Stimulated activated CD8-positive, alpha-beta memory T cell treated with anti-CD3 and anti-CD28 coated beads, Interleukin-12 subunit alpha, Interleukin-12 subunit beta, amount 100 ng/mL, for 24 hours (primary cell): ENCODE measurements around the gene TTLL1.

Experiments used
- DNase-seq: peaks from one replicate; pipeline ENCODE4 v3.0.0-alpha.2; 2020; ENCODE audit errors: extremely low read depth

Gene TTLL1

GRCh38 chr22:42993651-42994275 lies 95.4 kb downstream of the TTLL1 start:
- DNase-seq = no peak

DNA sequence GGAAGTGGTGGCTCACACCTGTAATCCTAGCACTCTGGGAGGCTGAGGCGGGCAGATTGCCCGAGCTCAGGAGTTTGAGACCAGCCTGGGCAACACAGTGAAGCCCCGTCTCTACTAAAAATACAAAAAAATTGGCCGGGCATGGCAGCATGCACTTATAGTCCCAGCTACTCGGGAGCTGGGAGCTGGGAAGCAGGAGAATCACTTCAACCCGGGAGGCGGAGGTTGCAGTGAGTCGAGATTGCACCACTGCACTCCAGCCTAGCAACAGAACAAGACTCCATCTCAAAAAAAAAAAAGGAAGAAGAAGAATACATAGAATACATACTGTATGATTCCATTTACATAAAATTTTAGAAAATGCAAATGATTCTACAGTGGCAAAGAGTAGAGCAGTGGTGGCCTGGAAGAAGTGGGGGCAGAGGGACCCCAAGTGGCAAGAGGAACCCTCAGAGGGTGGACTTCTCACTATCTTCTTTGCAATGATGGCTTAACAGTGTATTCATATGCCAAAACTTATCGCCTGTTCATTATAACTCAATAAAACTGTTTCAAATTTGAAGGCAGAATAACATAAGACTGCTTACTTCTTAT lies 96.2 kb downstream of the TTLL1 start:
- no peak for DNase-seq

GRCh38 chr22:42992092-42992491 lies 97.1 kb downstream of the TTLL1 start:
- DNase-seq = no peak

- DNase-seq = no peak
Observed at GRCh38 chr22:42991010-42991651, 98.1 kb downstream of the TTLL1 start.

DNA sequence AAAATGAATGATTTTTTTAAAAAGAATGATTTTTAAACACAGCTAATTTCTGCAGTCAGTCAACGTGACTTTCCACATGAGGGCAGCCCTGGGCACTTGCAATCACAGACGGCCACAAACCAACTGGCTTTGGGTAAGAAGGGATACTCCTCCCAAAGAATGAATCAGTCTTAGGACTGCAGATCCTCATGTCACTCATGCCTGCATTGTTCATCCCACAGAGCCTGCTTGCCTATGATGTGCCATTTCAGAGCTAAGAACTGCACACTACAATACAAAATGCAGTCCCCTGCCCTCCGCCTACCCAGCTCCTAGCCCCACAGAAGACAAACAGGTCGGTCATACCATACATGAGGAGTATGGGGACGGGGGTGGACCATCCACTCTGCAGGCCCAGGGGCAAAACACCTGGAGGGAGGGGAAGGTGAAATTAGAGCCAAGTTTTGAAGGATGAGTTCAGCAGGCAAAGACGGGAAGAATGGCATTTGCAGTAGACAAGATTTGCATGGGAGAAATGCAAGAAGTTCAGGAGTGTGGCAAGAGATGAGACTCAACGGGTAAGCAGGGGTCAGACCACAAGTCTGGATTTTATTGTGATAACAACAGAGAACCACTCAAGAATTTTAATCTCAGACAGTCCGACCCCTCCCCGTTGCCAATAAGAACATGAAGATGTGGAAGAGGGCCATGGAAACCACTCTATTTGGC lies 98.9 kb downstream of the TTLL1 start:
- DNase-seq = no peak
